HepG2 (cell line): ENCODE data around the gene MIF. TPM values are rescaled to one million over a fixed set of nuclear protein-coding genes. Genes with fewer than 3 reads are reported as not detected.

Source experiments
- BCLAF1 ChIP-seq: fragments of 450-650 bp; IDR thresholded peaks from 2 replicates; pipeline ENCODE4 v1.6.1; 2017; ENCODE audit warnings: mild to moderate bottlenecking
- DR1 ChIP-seq: sonication (generic); formaldehyde crosslinking; IDR thresholded peaks from 2 replicates; pipeline ENCODE4 v1.8.0; 2021; ENCODE audit warnings: mild to moderate bottlenecking, missing genetic modification reagents, inconsistent platforms
- GABPB1 ChIP-seq: IDR thresholded peaks from 2 replicates; pipeline ENCODE4 v1.6.1; 2016; ENCODE audit warnings: mild to moderate bottlenecking, missing genetic modification reagents, moderate library complexity, missing compliant biosample characterization
- HOXA3 ChIP-seq: sonication (generic); formaldehyde crosslinking; IDR thresholded peaks from 2 replicates; pipeline ENCODE4 v1.5.0; 2020; ENCODE audit warnings: missing genetic modification reagents
- IKZF4 ChIP-seq: sonication (generic); formaldehyde crosslinking; IDR thresholded peaks from 2 replicates; pipeline ENCODE4 v1.5.1; 2020; ENCODE audit warnings: borderline replicate concordance, mild to moderate bottlenecking, low read depth, missing genetic modification reagents; ENCODE audit errors: not compliant biosample characterization
- MED1 ChIP-seq: sonication (generic); formaldehyde crosslinking; IDR thresholded peaks from 2 replicates; pipeline ENCODE4 v1.4.0; 2020; ENCODE audit warnings: missing genetic modification reagents
- MTA1 ChIP-seq: sonication (generic); formaldehyde crosslinking; IDR thresholded peaks from 2 replicates; pipeline ENCODE4 v1.4.0; 2020; ENCODE audit warnings: missing genetic modification reagents, mild to moderate bottlenecking, borderline replicate concordance
- MTA3 ChIP-seq: sonication (generic); formaldehyde crosslinking; IDR thresholded peaks from 2 replicates; pipeline ENCODE4 v1.4.0; 2020; ENCODE audit warnings: missing genetic modification reagents
- NFYB ChIP-seq: sonication (generic); formaldehyde crosslinking; IDR thresholded peaks from 2 replicates; pipeline ENCODE4 v1.4.0; 2020; ENCODE audit warnings: missing genetic modification reagents
- NR2F6 ChIP-seq, 2 experiments: IDR thresholded peaks; 2 replicates each; pipeline ENCODE4 v1.6.1; 2016; ENCODE audit warnings: antibody characterized with exemption in 1 of 2, mild to moderate bottlenecking in 1 of 2
- PATZ1 ChIP-seq: sonication (generic); formaldehyde crosslinking; IDR thresholded peaks from 2 replicates; pipeline ENCODE4 v1.4.0; 2020; ENCODE audit warnings: missing genetic modification reagents
- PHF8 ChIP-seq: sonication (generic); formaldehyde crosslinking; IDR thresholded peaks from 2 replicates; pipeline ENCODE4 v1.5.0; 2020; ENCODE audit warnings: missing genetic modification reagents
- RARA ChIP-seq: IDR thresholded peaks from 2 replicates; pipeline ENCODE4 v1.6.1; 2016; ENCODE audit warnings: missing genetic modification reagents, missing compliant biosample characterization
- SRSF9 ChIP-seq: fragments of 200-400 bp; formaldehyde crosslinking; IDR thresholded peaks from 2 replicates; pipeline ENCODE4 v1.6.1; 2018; ENCODE audit warnings: borderline replicate concordance, mild to moderate bottlenecking, low read depth, low read length; ENCODE audit not compliant: insufficient read depth, poor library complexity, severe bottlenecking
- ZKSCAN8 ChIP-seq: IDR thresholded peaks from 2 replicates; pipeline ENCODE4 v1.6.1; 2016; ENCODE audit warnings: borderline replicate concordance, missing genetic modification reagents, missing compliant biosample characterization
- ZNF251 ChIP-seq: sonication (generic); formaldehyde crosslinking; IDR thresholded peaks from 2 replicates; pipeline ENCODE4 v1.9.0; 2021; ENCODE audit warnings: mild to moderate bottlenecking, missing genetic modification reagents
- ZNF263 ChIP-seq: sonication (generic); formaldehyde crosslinking; IDR thresholded peaks from 2 replicates; pipeline ENCODE4 v1.4.0; 2020; ENCODE audit warnings: missing genetic modification reagents
- ZNF430 ChIP-seq: sonication (generic); formaldehyde crosslinking; IDR thresholded peaks from 2 replicates; pipeline ENCODE4 v1.9.0; 2021; ENCODE audit warnings: mild to moderate bottlenecking, missing genetic modification reagents
- ZNF674 ChIP-seq: sonication (generic); formaldehyde crosslinking; IDR thresholded peaks from 2 replicates; pipeline ENCODE4 v1.5.0; 2020; ENCODE audit warnings: low read depth, mild to moderate bottlenecking, missing genetic modification reagents
- ZNF788 ChIP-seq: sonication (generic); formaldehyde crosslinking; IDR thresholded peaks from 2 replicates; pipeline ENCODE4 v1.5.0; 2020; ENCODE audit warnings: mild to moderate bottlenecking, missing genetic modification reagents, borderline replicate concordance
- ZNF891 ChIP-seq: sonication (generic); formaldehyde crosslinking; IDR thresholded peaks from 2 replicates; pipeline ENCODE4 v1.5.0; 2020; ENCODE audit warnings: mild to moderate bottlenecking, missing genetic modification reagents
- polyA plus RNA-seq, 8 experiments: library from polyadenylated mRNA; depleted of rRNA in 3 of 8; stranded (reverse) in 7 of 8; unstranded in 1 of 8; fragments of >200 nt; fragmentation: Illumina TruSeq in 4 of 8; extraction: Trizol in 4 of 8; gene quantifications; 2 replicates each; pipeline versions ENCODE4 v1.2.1 to v1.2.3, GENCODE V29; 2011 to 2016; ENCODE audit warnings: low read depth in 4 of 8, missing spikeins in 1 of 8, mixed read lengths in 1 of 8; ENCODE audit not compliant: insufficient read depth in 1 of 8
- total RNA-seq, 5 experiments: library from RNA; depleted of rRNA; stranded (reverse); fragments of >200 nt; fragmentation: Illumina TruSeq; extraction: Trizol; gene quantifications; 2 replicates each; pipeline ENCODE4 v1.2.3, GENCODE V29; 2016; ENCODE audit warnings: low read depth in 1 of 5
- TF ChIP-seq, protein P1 (sequence below): sonication (generic); formaldehyde crosslinking; IDR thresholded peaks from 2 replicates; pipeline ENCODE4 v1.4.0; 2020; ENCODE audit warnings: missing genetic modification reagents

The MIF gene
- total and polyA plus RNA-seq, 2 of the 13 experiments (the other 11 are each of a cell fraction or from before 2014, with no cell fraction given), result 634 to 675 TPM

- TF ChIP-seq BCLAF1 (no peak), ZNF430 (CRISPR knock-in tag) (no peak), ZNF674 (0 out of 2 replicates have a peak, but pooled peaks have one; percentile 30), NR2F6 (IDR thresholded peaks at IDR 0.05) (peak; percentile 15; the same call in 1 of the 2 replicates), NR2F6 (CRISPR knock-in tag; IDR thresholded peaks at IDR 0.05) (no peak), PATZ1 (CRISPR knock-in tag) (peak; percentile 31; the same call in 1 of the 2 replicates), MTA3 (CRISPR knock-in tag) (no peak), NFYB (no peak), ZNF788 (CRISPR knock-in tag) (peak; percentile 41; the same call in 1 of the 2 replicates), GABPB1 (CRISPR knock-in tag) (peak; percentile 5; the same call in 1 of the 2 replicates), ZNF251 (no peak), HOXA3 (CRISPR knock-in tag) (peak; percentile 31; the same call in 1 of the 2 replicates), PHF8 (peak; percentile 3; the same call in 1 of the 2 replicates), ZNF891 (no peak), MTA1 (CRISPR knock-in tag) (peak; percentile 34; the same call in 1 of the 2 replicates), ZKSCAN8 (no peak), SRSF9 (no peak), IKZF4 (CRISPR knock-in tag) (peak; percentile 28), RARA (no peak), ZNF263 (CRISPR knock-in tag) (0 out of 2 replicates have a peak, but pooled peaks have one; percentile 10), MED1 (CRISPR knock-in tag) (0 out of 2 replicates have a peak, but pooled peaks have one; percentile 12), DR1 (CRISPR knock-in tag) (no peak)
- TF ChIP-seq, protein P1, sequence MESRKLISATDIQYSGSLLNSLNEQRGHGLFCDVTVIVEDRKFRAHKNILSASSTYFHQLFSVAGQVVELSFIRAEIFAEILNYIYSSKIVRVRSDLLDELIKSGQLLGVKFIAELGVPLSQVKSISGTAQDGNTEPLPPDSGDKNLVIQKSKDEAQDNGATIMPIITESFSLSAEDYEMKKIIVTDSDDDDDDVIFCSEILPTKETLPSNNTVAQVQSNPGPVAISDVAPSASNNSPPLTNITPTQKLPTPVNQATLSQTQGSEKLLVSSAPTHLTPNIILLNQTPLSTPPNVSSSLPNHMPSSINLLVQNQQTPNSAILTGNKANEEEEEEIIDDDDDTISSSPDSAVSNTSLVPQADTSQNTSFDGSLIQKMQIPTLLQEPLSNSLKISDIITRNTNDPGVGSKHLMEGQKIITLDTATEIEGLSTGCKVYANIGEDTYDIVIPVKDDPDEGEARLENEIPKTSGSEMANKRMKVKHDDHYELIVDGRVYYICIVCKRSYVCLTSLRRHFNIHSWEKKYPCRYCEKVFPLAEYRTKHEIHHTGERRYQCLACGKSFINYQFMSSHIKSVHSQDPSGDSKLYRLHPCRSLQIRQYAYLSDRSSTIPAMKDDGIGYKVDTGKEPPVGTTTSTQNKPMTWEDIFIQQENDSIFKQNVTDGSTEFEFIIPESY (CRISPR knock-in tag), result peak; percentile 7; the same call in 1 of the 2 replicates
These were observed 2.5 kb downstream of the MIF start (continued) for GRCh38 chr22:23896523-23897186.
